HuH-7 (cell line): ENCODE measurements around the gene ITCH.
A peak's percentile ranks its signal among the peaks of the same experiment; 100 is the strongest.
"Not testable (repeated sequence)": the region's sequence is repeated elsewhere in the genome, so short reads cannot be mapped to it uniquely, and the experiment has no call there.

Experiments used
- DNase-seq: peaks from one replicate; pipeline ENCODE4 v3.0.0; 2011; ENCODE audit warnings: low spot score

The ITCH gene

DNA sequence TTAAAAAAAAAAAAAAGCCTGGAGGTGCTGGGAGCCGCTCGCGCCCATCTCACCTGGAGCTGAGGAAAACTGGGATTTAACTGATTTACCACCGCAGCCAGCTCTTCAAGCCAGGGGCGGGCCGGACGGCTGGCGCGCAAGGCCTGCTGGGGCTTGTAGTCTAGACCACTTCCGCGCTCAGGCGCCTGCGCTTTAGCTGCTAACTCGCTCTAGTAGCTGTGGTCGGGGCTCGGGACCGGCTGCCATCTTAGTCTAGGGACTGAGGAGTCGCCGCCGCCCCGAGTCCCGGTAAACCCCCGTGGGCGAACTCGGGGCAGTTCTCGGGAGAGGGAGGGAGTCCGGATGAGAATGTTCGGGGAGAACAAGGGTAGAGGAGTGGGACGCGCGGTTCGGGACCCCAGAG is at the start of gene ITCH:
Gene ITCH, plus strand, starts transcription at position 212 of the 403 bp plus-strand sequence. CDS start 30,539 bp downstream, outside the sequence.
- DNase-seq = peak; percentile 98

DNA sequence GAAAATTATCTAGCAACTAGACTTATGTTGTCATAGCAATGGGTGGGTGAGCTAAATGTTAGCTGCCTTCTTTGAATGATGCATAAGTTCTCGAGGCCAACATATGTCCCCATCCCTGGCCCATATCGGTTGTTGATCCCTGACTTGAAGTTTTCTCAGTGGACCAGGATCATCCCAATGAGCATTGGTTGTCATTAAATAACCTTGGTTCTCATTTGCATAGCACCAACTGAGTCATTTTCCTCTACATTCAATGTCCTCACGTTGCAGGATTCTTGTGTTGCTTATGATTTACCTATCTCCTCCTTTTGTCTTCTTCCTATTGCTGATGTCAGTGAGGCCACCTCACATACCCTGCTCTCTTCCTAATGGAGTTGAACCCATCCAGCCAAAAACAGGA is 47.8 kb upstream of the ITCH start:
- DNase-seq = no peak

DNA sequence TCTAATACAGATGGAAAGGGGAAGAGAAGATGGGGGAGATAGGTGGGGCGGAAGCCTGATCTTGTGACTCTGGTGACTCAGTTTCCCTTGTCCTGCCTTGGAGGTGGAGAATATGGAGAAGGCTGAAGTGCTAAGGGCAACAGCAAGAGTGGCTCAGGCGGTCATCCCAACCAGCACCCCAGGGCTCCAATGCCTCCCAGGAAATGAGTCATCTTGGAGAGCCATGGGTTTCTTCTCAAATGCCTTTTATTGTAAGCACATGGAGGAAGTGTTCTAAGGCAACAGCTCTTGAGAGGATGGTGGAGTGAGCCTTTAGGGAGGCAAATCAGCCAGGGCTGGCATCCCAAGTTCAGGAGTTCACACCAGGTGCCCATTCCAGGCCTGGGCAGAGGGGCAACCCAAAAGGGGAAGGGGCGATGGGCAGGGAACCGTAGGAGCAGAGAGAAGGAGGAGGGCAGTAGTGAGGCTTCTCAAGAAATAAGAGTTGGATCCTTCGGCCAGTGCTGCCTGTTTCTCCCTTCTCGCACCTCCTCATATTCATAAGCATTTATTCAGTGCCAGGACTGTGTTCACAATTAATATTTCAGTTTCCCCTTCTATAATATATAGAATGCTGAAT is 46.8 kb upstream of the ITCH start:
- no peak for DNase-seq

DNA sequence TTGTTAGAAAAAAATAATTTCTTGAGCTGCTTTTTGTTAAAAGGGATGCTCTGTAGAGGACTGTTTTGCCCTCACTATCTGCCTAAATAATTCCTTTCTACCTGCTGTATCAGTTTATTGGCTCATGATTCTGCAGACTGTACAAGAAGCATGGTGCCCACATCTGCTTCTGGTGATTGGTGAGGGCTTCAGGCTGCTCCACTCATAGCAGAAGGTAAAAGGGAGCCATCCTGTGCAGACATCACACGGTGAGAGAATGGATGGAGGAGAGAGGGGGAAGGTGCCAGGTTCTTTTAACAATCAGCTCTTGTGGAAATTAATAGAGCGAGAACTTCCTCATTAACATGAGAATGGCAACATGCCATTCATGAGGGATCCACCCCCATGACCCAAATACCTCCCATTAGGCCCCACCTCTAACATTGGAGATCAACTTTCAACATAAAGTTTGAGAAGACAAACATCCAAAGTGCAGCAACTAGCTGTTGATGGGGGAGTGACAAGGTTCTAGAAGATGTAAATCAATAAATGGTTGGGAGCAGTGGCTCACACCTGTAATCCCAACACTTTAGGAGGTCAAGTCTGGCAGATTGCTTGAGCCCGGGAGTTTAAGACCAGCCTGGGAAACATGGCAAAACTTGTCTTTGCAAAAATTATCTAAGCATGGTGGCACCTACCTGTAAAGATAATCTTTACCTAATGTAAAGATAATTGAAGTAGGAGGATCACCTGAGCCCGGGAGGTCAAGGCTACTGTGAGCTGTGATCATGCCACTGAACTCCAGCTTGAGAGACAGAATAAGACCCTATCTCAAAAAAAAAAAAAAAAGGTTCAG is 44.2 kb upstream of the ITCH start:
- DNase-seq = no peak

DNA sequence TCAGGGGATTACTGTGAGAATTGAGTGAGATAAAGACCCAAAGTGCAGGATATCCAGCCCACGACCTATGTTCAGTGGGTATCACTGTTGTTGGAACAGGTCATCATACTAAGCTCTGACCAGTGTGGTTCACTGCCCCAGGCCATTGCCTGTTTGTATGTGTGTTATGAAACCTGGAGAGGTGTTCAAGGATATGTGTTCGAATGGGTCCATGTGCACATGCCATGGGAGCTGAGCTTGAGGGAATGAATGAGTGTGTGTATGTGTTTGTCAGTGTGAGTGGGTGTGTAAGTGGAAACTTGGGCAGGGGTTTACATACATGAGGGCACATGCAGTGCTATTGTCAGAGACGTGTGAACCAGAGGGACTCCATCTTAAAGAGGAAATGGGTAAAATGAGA is 42.2 kb upstream of the ITCH start:
- DNase-seq = no peak

DNA sequence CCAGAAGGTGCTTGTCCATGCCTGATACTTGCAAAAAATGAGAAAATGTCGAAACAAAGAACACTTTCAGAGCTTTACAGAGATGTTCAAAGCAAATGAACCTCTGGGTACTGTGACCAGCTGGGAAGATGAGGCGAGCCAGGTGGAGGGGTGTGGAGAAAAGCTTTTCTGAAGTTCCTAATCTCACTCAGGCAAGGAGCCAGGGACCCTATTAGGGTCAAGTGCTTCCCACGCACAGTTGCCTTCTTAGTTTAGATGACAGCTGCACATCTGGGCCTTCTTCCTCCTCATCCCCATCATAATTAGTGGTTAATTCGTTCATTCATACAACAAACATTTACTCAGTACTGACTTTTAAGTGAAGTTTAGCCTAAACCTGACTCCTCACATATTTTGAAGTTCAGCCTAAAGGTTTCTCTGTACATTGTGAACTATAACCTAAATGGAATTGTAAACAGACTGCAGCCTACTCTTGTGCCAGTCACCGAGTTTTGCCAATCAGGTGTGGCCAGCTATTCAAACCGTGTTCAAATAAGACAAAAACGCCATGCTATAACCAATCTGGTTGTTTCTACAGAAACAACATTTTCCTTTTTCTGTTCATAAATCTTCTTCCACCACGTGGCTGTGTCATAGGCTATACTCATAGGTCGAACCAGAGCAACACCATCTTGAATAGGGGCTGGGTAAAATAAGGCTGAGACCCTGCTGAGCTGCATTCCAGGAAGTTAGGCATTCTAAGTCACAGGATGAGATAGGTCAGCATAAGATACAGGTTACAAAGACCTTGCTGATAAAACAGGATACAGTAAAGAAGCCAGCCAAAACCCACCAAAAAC is 40.6 kb upstream of the ITCH start:
- DNase-seq = no peak

DNA sequence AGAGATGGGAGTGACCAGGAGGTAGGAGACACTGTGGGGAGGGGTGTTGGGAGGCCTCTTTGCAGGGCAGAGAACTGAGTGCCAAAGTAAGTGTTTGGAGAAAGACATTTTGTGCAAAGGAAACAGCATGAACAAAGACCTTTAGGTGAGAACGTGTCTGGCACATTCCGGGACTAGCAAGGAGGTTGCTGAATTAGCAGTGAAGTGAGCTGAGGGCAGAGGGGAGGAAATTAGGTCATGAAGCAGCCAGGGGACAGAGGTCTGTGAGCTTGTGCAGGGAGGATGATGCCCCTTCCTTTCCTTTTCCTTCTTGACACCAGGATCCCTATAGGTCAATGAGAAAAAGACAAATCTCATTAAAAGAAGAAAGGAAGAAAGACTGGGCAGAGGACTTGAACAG is 38.5 kb upstream of the ITCH start:
- DNase-seq = no peak

DNA sequence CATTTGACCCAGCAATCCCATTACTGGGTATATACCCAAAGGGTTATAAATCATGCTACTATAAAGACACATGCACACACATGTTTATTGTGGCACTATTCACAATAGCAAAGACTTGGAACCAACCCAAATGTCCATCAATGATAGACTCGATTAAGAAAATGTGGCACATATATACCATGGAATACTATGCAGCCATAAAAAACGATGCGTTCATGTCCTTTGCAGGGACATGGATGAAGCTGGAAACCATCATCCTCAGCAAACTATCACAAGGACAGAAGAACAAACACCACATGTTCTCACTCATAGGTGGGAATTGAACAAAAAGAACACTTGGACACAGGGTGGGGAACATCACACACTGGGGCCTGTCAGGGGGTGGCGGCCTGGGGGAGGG is 34.9 kb upstream of the ITCH start:
- not testable (repeated sequence) for DNase-seq

DNA sequence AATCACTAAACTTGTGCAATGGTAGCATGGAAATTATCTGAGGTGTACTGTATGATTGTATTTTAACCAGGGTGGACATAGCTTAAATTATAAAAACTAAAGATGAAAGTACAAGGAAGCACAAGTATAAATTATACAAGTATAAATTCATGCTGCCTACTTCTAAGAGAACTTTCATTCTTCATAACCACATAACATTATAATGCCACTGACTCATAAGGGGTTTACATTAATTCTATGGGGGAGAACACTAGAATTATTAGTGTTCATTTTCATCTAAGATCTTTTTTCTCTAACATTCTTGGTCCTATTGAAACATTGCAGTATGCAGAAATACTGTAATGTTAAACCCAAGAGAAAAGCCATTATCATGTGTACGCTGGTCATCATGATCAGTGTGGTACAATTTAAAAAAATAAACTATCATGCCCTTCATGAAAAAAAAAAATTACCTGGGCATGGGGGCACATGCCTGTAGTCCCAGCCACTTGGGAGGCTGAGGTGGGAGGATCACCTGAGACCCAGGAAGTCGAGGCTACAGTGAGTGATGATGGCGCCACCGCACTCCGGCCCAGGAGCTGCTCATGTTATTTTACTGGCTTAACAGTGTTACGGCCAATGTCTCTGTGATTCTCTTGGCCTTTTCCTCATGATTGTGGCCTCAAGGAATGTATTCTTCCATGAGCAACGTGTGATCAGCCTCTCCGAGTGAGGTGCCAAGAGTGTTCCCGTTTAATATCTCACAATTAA is 34.0 kb upstream of the ITCH start:
- no peak for DNase-seq

DNA sequence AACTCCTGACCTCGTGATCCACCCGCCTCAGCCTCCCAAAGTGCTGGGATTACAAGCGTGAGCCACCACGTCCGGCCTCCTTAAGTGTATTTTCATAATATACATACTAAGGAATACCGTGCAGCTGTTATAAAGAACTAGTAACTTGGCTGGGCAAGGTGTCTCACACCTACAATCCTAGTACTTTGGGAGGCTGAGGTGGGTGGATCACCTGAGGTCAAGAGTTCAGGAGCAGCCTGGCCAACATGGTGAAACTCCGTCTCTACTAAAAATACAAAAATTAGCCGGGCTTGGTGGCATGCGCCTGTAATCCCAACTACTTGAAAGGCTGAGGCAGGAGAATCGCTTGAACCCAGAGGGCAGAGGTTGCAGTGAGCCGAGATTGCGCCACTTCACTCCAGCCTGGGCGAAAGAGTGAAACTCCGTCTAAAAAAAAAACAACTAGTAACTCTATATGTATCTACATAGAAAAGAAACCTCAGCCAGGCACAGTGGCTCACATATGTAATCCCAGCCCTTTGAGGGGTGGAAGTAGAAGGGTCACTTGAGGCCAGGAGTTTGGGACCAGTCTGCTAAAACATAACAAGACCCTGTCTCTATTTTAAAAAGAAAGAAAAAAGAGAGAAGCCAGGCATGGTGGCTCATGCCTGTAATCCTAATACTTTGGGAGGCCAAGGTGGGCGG is 32.1 kb upstream of the ITCH start:
- not testable (repeated sequence) for DNase-seq

DNA sequence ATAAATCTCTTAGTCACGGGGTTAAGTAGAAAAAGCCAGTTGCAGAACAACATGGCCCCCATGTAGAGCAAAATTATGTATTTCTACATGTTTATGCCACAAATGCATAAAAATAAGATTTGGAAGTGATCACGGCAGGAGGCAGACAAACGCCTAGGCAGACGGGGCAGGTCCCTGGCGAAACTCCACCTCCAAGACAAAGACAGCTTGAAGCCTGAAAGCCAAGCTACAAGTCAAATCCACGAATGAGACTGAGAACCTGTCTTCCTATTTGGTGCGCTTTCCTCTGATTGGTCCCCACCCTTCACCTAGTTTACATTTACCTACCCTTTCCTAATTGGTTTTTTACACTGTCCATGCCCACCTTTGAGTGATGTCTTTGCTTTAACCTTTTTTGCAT is 31.2 kb upstream of the ITCH start:
- DNase-seq = no peak

DNA sequence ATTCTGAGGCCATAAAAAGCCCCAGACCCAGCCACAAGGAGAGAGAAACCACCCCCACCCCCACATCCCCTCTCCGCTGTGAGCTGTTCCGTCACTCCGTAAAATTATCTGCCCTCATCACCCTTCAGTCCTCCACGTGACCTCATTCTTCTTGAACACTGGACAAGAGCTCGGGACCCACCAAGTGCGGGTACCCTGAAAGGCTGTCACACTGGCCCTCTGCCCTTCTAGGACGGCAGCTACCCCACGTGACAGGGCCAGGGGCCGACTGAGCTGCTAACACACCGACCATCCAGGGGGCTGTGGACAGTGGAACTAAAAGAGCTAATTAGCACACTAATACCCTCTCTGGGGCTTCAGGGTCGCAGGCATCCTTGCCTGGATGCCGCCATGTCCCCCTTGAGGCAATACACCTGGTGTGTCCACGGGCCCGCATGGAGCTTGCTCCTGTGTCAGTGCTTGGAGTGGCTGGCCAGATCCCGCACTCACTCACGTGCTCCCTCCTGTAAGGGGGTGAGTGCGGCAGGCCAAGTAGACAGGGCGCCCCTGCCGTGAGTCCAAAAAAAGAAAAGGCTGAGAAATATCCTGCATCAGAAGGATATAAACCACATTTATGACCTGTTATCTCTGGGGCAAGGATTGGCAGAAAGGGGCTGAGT is 30.7 kb upstream of the ITCH start:
- DNase-seq = no peak

DNA sequence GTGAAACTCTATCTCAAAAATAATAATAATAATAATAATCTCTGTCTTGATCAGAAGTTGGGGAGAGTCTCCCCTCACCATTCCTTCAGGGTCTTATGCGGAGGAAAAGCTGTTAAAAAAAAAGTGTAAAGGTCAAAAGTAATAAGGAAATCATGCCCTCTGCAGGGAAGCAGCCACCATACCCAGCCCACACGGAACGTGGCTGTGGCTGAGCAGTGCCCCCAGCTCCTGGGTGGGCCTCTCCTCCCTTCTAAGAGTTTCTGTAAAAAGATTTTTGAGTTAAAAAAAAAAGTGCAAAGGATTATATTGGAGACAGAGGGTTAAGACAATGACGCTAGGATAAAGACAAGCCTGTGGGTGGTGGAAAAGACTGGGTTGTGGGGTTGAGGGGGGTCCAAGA is 29.3 kb upstream of the ITCH start:
- no peak for DNase-seq

DNA sequence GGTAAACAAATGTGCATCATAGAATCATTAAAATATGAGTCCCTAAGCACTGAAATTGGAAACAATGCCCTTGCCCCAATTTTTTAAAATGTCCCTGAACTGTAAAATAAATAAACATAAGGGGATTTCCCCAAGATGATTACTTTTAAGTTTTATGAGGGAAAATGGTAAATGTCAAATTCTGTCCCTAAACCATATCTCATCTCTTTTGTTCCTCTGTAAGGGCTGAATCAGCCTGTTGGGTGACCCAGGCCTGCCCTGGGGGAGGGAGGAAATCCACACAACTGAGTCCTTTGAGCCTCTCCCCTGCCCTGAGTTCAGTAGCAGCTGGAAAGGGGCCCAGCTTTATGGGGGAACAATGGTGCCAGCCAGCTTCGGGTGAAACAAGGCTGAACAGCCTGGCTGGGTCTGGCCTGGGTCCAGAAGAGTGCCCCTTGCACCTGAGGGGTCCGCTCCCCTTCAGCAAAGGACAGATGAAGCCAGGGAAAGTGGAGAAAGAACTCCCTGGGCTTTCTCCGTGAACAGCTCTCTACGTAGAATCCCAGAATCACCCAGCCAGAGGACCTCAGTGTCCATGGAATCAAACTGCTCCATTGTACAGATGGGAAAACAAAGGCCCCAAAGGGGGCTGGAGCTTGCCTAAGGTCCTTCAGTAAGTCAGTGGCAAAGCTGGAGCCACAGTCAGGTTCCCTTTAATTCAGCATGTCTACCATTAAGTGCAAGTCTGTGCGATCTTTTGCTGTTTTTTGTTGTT is 28.2 kb upstream of the ITCH start:
- DNase-seq = no peak

DNA sequence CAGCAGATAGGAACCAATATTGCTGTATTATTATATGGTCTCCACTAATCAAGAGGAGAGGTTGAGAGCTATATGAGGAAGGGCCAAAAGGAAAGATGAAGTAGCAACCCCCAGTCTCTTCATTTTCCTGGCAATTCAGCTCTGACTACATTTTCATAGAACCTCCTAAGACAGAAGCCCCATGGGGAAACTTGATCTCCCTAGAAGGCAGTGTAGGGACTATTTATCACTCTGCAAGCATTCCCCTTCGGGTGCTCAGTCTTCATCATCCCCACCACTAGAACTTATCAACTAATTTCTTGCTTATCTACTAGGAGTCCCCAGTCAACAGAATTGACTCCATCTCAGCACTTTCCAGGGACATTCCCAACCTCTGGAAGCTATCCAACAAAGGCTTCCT is 25.5 kb upstream of the ITCH start:
- DNase-seq = no peak

DNA sequence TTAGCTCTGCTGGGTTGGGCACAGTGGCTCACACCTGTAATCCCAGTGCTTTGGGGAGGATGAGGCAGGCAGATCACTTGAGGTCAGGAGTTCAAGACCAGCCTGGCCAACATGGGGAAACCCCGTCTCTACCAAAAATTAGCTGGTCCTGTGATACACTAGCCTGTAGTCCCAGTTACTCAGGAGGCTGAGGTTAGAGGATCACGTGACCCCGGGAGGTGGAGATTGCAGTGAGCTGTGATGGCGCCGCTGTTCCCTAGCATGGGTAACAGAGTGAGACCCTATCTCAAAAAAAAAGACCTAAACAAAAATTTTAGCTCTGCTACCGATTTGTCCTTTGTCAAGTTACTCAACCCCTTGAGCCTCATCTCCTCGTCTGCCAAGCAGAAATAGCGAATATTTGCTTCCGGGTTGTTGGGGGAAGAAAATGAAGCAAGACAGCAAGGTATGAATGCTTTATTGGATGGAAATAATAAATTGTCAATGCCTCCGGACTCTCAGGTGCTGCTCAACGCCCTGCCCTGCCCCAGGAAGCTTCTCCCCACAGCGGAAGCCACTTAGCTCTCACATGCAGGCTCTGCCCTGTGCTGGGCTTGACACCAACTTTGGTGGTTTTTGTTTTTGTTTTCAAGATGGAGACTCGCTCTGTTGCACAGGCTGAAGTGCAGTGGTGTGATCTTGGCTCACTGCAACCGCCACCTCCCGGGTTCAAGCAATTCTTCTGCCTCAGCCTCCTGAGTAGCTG is 24.9 kb upstream of the ITCH start:
- DNase-seq = no peak

DNA sequence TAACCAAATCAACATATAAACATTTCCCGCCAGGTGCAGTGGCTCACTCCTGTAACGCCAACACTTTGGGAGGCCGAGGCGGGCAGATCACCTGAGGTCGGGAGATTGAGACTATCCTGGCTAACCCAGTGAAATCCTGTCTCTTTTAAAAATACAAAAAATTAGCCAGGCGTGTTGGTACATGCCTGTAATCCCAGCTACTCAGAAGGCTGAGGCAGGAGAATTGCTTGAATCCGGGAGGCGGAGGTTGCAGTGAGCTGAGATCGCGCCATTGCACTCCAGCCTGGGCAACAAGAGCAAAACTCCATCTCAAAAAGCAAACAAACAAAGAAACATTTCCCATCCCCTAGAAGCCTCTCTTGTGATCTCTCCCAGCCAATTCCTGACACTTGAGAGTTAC is 22.3 kb upstream of the ITCH start:
- DNase-seq = not testable (repeated sequence)

DNA sequence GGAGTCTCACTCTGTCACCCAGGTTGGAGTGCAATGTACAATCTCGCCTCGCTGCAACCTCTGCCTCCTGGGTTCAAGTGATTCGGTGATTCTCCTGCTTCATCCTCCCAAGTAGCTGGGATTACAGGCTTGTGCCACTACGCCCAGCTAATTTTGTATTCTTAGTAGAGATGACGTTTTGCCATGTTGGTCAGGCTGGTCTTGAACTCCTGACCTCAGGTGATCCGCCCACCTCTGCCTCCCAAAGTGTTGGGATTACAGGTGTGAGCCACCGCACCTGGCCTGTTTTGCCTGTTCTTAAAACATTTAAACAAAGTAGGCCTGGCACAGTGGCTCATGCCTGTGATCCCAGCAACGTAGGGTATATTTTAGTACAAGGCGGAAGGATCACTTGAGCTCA is 21.9 kb upstream of the ITCH start:
- DNase-seq = not testable (repeated sequence)

DNA sequence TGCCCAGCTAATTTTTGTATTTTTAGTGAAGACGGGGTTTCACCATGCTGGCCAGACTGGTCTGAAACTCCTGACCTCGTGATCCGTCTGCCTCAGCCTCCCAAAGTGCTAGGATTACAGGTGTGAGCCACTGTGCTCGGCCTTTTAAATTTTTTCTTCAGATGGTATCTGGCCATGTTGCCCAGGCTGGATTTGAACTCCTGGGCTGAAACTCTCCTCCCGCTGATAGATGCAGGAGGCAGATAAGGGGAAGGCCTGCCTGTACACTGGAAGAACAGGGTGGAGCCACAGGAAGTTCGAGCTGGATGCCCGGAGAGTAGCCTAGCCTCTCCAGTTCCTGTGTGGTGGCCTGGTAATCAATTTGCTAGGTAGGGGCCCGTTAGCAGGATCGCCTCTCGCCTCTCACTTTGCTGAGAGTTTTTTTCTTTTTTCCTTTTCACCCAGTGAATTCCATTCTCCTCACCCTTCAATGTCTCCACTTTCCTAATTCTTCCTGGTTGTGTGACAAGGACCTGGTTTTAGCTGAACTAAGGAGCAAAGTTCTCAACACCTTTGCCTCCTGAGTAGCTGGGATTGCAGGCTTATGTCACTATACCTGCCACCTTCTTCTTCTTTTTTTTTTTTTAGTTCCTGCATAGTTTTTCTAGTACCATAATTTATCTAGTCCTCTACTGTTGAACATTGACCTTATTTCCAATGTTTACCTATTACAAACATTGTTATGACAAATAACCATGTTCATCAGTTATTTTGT is 19.4 kb upstream of the ITCH start:
- DNase-seq = no peak
